ENCODE data around the gene CES3. TPM values are rescaled to one million over a fixed set of nuclear protein-coding genes. Genes with fewer than 3 reads are reported as not detected.

The CES3 gene
- total and polyA plus RNA-seq, 2 donors (not counting 3 experiments of a cell fraction or from before 2014, with no cell fraction given) = 0.10 TPM; not detected in 1

- Histone ChIP-seq H3K36me3 (ENCODE audit: control insufficient read depth in 2 of 2, extremely low read depth in 1 of 2, insufficient read depth in 2 of 2, low read length in 2 of 2) (no peaks in the 10 kb centered on the region), H3K9me1 (replicated peaks; ENCODE audit: control insufficient read depth, extremely low read depth, insufficient read depth, low read length) (no peaks in the 10 kb centered on the region), H3K27ac (ENCODE audit: insufficient read depth, low read depth, low read length) (no peak overlapping the region), H3K9me3 (replicated peaks; ENCODE audit: control insufficient read depth, insufficient read depth, low read length) (no peaks in the 10 kb centered on the region), H4K20me1 (replicated peaks; ENCODE audit: control insufficient read depth, extremely low read depth, insufficient read depth, low read length) (no peaks in the 10 kb centered on the region), H3K9ac (replicated peaks; ENCODE audit: extremely low read depth, insufficient read depth, low read length) (no peak overlapping the region), H3K27me3 (ENCODE audit: control insufficient read depth in 2 of 2, insufficient read depth in 2 of 2, low read length in 2 of 2) (peaks cover 35 to 41% of the 10 kb centered on the region in 2 experiments), H3K4me2 (ENCODE audit: insufficient read depth, low read length) (no peak overlapping the region), H3K4me1 (ENCODE audit: control insufficient read depth, extremely low read depth, insufficient read depth, low read length) (peaks cover 3% of the 10 kb centered on the region), H2AFZ (ENCODE audit: low read depth, low read length) (no peak overlapping the region), H3K79me2 (ENCODE audit: control insufficient read depth, insufficient read depth, low read length) (no peaks in the 10 kb centered on the region), H3K4me3 (replicated peaks in 1 of 3; ENCODE audit: insufficient read depth in 1 of 3, low read depth in 1 of 3, low read length in 3 of 3) (no peak overlapping the region)
- ChIA-PET POLR2A (no interaction called here), CTCF (interaction anchor here (0.9 to 1.1 kb wide), 2 partner anchors 13 to 28 kb away, joined by 5 to 6 read pairs; no protein-coding TSS in a partner anchor)
- dilution Hi-C loops (cut with MboI; ENCODE audit: extremely low pct_ligation_motif_present, low sequenced_read_pairs) = no loop called here
- intact Hi-C loops (cut with micrococcal nuclease) = loop anchor here (1.0 kb wide), 1 partner anchor 29 kb away; no protein-coding TSS in a partner anchor
- DNase-seq (ENCODE audit: low read depth, low spot score) = no peak
- no peak for TF ChIP-seq MYC (IDR thresholded peaks at IDR 0.05; ENCODE audit: low read depth, low read length)
- TF ChIP-seq GATA2 (IDR thresholded peaks at IDR 0.05; ENCODE audit: insufficient read depth, insufficient read length, low read depth, low read length) = no peak
- TF ChIP-seq MAX (IDR thresholded peaks at IDR 0.05; ENCODE audit: insufficient read depth, insufficient read length) = no peak
- TF ChIP-seq JUN (IDR thresholded peaks at IDR 0.05; ENCODE audit: borderline replicate concordance, insufficient read depth, insufficient read length, low read depth) = no peak
- no peak for TF ChIP-seq FOS (IDR thresholded peaks at IDR 0.05; ENCODE audit: borderline replicate concordance, insufficient read depth, low read length)
- no peak for TF ChIP-seq CTCF (IDR thresholded peaks at IDR 0.05; ENCODE audit: extremely low read depth in 1 of 2, insufficient read depth in 1 of 2, low read depth in 1 of 2, low read length in 2 of 2)
- TF ChIP-seq POLR2A (IDR thresholded peaks at IDR 0.05; ENCODE audit: low read depth, low read length) = no peak
- TF ChIP-seq POLR2AphosphoS5 (IDR thresholded peaks at IDR 0.05; ENCODE audit: insufficient read depth, low read depth, low read length) = no peak
- no peak for TF ChIP-seq EZH2 (IDR thresholded peaks at IDR 0.05; ENCODE audit: borderline replicate concordance, low read depth, low read length, severe bottlenecking)
- no peak for FAIRE-seq
- BruUV-seq (replicated peaks) = no TSS peak
These were observed 37.2 kb upstream of the CES3 start for GRCh38 chr16:66923866-66924265.

Data from endothelial cell of umbilical vein (primary cell).